GM18526 (cell line): ENCODE data around the gene SMCR8.

Source experiments
- POLR2A ChIP-seq: IDR thresholded peaks from 3 replicates; pipeline ENCODE4 v1.6.1; 2011; ENCODE audit not compliant: insufficient read length; ENCODE audit errors: extremely low read depth

SMCR8 gene

GRCh38 chr17:18364166-18364565 lies 49.1 kb downstream of the SMCR8 start:
- no peak for TF ChIP-seq POLR2A

GRCh38 chr17:18368946-18369345 lies 53.9 kb downstream of the SMCR8 start:
- TF ChIP-seq POLR2A: no peak

DNA sequence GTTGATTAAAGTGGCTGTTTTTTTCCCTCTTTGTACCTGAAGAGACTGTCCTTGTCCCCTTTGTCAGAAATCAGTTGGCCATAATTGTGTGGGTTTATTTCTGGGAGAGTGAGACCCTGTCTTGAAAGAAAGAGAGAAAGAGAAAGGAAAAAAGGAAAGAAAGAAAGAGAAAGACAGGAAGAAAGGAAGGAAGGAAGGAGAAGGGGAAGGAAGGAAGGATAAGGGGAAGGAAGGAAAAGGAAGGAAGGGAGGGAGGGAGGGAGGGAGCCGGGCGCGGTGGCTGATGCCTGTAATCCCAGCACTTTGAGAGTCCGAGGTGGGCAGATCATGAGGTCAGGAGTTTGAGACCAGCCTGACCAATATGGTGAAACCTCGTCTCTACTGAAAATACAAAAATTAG lies 55.7 kb downstream of the SMCR8 start:
- TF ChIP-seq POLR2A: no peak

DNA sequence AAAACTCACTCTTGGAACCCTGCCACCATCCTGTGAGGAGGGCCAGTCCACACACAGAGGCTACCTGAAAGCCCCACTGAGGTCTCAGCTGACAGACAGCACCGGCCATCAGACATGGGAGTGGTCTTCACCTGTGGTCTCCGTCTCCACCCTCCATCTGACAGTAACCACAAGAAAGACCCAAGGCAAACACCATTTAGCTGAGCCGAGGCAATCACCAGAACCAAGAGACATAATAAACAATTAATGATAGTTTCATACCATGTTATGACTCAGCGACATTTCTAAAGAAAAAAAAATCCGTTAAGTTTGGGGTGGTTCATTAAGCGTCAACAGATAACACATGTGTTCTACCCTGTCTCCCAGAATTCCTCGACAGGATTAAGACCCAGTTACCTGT lies 56.4 kb downstream of the SMCR8 start:
- no peak for TF ChIP-seq POLR2A

- TF ChIP-seq POLR2A: no peak
Measured at GRCh38 chr17:18374216-18374615, 59.1 kb downstream of the SMCR8 start.
